Activated CD8-positive, alpha-beta memory T cell treated with anti-CD3 and anti-CD28 coated beads, Interleukin-2, amount 50 U/mL, for 48 hours (primary cell): ENCODE data around the gene RHOC.
A peak's percentile ranks its signal among the peaks of the same experiment; 100 is the strongest.

Experiments used
- DNase-seq: peaks from one replicate; pipeline ENCODE4 v3.0.0-alpha.2; 2020

Gene RHOC

DNA sequence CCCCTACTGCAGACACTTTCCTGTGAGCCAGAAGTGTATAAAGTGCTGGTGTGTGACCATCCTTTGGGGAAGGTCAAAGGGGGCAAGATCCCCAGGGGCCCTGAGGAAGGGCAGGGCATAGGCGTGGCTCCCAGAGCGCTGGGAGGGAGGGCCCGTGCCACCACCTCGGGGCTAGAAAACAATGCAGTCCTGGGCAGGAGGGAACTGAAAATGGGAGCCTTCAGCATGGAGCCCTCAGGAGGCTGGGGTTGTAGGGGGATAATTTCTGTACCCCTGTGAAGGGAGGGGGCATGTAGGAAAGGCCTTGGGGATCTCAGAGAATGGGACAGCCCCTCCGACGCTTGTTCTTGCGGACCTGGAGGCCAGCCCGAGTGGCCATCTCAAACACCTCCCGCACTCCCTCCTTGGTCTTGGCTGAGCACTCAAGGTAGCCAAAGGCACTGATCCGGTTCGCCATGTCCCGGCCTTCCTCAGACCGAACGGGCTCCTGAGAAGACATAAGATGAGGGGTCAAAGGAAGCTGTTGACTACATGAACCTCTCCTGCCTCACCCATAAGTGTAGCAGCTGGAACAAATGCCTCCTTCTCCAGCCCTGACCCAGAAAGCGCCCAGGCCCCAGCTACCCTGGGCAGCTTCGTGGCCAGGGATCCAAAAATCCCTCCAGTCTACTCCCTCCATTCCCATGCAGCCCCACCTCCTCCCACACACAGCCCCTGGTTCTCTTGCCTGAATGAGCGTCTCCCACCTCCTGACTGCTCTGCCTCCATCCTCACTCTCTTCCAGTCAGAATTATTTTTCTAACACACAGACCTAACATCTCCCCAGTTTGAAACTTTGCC, 5.5 kb downstream of the RHOC start:
- no peak for DNase-seq

DNA sequence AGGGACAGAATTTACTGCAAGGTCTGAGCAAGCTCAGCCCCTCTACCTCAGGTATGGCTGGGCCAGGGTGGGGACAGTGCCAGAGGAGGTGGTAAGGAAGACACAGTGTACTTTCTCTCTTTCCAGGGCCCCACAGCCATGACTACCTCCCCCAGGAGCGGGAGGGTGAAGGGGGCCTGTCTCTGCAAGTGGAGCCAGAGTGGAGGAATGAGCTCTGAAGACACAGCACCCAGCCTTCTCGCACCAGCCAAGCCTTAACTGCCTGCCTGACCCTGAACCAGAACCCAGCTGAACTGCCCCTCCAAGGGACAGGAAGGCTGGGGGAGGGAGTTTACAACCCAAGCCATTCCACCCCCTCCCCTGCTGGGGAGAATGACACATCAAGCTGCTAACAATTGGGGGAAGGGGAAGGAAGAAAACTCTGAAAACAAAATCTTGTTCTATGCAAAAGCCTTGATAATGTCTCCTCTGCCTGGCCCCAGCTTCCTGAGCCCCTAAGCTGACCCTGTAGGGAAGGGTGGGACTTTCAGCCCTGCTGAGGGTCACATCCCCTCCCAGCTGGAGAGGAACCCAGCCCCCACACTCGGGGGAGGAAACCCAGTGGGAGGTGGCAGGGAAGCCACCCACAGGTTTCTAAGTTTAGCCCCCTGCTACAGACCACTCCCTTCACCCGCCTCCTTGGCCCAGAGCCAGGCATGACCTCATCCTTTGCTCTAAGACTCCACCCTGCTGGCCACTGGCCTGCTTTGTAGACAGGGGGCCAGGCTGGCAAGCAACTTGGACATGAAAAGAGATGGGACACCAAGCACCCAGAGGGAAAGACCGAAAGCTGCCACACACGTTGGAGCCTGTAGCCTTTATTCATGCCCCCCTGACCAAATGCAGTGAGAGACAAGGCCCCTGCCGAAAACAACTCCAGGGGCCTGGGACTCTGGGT, 6.4 kb downstream of the RHOC start:
- DNase-seq, result peak; percentile 87

DNA sequence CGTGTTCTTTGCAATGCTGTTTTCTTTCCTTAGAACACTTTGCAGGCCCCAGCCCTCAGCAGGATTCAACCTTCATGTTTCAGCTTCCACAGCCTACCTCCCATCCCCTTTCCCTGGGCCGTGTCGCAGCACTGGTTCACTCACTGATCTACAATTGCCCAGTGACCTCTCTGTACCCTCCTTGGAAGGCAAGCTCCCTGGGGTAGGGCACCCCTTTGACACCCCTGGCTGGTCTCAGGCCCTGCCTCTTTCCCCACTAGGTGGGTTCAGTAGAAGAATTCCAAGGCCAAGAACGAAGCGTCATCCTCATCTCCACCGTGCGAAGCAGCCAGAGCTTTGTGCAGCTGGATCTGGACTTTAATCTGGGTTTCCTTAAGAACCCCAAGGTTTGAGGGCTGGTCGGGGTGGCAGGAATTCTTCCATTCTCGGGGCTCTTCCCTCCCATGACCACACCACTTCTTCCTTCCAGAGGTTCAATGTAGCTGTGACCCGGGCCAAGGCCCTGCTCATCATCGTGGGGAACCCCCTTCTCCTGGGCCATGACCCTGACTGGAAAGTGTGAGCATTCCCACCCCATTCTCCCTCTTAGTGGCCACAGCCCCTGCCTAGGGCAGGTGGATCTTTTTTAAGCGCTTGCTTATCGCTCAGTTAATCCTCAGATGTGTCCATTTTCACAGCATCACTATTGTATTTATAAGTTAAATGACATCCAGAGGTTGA, 7.3 kb downstream of the RHOC start:
- DNase-seq, result no peak

DNA sequence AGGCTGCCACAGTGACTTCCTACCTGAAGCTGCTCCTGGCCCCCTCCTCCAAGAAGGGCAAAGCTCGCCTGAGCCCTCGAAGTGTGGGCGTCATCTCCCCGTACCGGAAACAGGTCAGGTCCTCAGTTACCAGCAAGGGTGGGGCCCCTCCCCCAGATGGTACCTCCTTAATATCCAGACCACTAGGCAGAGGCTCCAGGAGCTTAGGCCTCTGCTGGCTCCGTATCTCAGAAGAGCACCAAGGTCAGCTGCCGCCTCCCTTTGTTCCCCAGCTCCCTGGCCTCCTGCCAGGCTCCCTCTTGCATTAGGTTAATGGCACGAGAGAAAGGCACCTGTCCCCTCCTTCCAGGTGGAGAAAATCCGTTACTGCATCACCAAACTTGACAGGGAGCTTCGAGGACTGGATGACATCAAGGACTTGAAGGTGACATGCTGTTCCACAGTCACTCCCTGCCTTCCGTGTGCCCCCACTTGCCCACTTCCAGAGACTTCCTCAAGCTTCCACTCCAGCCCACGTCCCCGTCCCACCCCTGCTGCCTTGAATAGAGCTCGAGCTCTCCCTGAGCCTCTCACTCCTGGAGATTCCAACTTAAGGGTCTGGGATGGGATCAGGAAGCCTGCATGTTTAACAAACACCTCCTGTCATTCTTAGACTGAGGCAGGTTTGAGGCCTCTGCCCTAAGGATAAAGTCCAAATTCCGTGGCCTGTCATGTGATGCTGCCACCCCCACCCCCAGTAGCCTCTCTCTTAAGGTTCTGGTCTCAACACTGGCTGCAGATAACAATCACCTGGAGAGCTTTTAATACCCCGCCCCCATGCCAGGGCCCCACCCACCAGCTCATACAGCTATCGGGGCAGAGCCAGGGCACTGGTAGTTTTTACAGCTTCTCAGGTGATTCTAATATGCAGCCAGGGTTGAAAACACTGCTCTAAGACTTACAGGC, 8.3 kb downstream of the RHOC start:
- no peak for DNase-seq

DNA sequence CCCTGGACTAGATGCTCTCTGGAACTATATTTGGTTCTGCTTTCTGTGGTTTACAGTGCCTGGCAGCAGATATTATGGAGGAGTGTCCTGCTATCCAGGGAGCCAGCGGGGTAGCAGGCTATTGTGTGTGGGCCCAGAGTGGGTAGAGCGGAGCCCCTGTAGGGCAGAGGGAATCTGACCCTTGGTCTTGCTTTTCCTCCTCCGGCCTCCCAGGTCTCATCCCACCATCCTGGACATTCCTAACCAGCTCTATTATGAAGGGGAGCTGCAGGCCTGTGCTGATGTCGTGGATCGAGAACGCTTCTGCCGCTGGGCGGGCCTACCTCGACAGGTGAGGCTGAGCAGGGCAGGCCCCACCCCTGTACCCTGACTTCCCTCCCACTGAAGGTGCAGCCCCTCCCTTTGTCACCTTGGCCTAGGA, 9.1 kb downstream of the RHOC start:
- DNase-seq, result no peak

DNA sequence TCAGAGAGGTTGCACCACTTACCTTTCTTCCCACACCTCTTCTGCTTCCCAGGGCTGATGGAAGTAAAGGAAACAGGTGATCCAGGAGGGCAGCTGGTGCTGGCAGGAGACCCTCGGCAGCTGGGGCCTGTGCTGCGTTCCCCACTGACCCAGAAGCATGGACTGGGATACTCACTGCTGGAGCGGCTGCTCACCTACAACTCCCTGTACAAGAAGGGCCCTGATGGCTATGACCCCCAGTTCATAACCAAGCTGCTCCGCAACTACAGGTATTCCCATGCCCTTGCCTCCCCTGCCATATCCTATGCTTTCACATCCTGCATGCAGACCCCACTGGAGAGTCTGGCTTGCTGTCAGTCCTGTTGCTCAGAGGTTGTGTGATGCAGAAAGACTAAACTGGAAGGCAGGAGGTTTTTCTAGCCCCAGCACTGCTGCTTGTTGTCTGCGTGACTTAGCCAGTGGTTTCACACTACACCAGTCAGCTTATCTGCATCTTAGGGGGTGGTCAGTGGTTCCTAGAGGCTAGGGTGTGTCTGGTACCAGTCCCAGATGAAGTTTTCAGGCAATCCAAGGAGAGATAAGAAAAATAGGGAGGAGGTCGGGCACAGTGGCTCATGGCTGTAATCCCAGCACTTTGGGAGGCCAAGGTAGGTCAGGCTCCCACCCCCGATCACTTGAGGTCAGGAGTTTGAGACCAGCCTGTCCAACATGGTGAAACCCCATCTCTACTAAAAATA, 10.2 kb downstream of the RHOC start:
- no peak for DNase-seq

DNA sequence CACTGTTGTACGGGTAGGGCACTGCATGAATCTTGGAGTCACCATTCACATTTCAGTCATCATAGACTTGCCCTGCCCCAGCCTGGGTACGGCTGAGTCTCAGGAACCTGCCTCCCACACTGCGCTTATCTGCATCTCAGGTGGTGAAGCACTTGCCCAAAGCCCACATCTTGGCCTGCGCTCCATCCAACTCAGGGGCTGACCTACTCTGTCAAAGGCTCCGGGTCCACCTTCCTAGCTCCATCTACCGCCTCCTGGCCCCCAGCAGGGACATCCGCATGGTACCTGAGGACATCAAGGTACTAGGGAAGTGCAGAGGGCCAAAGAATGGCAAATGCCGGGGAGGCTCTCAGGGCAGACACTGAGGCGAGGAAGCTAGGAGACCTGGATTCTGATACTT, 11.7 kb downstream of the RHOC start:
- DNase-seq, result no peak

DNA sequence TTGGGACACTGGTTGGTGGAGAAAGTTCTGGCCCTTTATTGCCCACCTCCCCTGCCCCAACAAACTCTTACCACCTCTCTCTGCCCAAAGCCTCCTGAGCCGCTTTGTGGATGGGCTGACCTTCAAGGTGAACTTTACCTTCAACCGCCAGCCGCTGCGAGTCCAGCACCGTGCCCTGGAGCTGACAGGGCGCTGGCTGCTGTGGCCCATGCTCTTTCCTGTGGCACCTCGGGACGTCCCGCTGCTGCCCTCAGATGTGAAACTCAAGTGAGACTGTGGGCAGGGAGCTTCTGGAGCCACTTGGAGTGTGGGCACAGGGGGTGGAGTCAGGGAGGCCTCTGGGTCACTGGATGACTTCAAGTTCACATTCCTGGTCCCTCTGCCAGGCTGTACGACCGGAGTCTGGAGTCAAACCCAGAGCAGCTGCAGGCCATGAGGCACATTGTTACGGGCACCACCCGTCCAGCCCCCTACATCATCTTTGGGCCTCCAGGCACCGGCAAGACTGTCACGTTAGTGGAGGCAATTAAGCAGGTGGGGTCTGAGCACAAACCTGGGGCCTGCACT, 12.5 kb downstream of the RHOC start:
- DNase-seq, result peak; percentile 42

DNA sequence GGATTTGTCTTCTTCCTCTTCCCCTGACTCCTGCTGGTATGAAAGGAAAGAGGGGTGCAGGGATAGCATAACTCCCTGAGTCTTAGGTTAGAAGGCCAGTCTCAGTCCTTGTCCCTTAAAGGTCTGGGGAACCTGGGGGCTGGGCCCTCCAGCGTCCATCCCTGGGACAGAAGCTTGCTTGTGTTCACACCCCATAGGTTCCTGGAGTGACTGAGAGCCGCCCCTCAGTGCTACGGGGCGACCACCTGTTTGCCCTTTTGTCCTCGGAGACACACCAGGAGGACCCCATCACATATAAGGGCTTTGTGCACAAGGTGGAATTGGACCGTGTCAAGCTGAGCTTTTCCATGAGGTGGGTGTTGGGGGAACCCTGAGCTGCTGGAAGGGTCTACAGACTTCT, 13.1 kb downstream of the RHOC start:
- DNase-seq, result no peak

DNA sequence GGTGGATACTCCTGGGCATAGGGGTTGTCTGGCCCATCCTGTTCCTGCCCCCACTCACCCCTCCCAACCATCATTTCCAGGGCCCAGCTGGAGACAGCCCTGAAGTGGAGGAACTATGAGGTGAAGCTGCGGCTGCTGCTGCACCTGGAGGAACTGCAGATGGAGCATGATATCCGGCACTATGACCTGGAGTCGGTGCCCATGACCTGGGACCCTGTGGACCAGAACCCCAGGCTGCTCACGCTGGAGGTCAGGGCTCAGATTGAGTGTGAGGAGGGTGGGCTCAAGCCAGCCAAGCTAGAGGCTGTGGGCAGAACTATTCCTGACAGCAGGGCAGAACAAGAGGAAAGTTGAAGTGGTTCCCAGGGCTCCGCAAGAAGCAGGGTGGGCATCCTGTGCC, 14.2 kb downstream of the RHOC start:
- no peak for DNase-seq

DNA sequence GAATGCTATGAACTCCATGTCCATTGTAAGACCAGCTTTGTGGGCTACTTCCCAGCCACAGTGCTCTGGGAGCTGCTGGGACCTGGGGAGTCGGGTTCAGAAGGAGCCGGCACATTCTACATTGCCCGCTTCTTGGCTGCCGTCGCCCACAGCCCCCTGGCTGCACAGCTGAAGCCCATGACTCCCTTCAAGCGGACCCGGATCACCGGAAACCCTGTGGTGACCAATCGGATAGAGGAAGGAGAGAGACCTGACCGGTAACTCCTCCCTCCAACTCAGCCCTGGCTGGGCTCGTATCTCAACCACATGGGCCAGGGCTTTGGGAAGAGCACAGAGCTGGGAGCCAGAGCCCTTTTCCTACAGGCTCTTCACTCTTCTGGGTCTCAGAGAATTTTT, 17.1 kb downstream of the RHOC start:
- DNase-seq, result no peak

DNA sequence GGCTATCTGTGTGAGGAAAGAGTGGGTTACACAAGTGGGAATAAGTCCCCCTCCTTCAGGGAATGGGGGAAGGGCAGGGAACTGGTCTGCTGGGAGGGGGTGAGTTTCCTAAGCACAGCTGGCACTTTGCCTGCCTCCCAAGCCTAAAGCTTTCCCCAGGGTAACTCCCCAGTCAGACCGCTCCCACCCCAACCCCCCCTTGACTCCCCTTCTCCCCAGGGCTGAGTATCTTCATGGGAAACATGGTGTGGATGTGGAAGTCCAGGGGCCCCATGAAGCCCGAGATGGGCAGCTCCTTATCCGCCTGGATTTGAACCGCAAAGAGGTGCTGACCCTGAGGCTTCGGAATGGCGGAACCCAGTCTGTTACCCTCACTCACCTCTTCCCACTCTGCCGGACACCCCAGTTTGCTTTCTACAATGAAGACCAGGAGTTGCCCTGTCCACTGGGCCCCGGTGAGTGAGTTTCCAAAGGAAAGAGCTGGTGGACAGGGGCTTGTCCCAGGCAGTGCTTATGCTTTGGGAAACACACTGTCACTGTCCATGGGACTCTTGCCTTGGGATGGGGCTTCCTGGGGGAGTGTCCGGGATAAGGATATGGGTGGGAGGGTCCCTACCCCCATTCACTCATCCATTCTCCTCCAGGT, 17.6 kb downstream of the RHOC start:
- no peak for DNase-seq

DNA sequence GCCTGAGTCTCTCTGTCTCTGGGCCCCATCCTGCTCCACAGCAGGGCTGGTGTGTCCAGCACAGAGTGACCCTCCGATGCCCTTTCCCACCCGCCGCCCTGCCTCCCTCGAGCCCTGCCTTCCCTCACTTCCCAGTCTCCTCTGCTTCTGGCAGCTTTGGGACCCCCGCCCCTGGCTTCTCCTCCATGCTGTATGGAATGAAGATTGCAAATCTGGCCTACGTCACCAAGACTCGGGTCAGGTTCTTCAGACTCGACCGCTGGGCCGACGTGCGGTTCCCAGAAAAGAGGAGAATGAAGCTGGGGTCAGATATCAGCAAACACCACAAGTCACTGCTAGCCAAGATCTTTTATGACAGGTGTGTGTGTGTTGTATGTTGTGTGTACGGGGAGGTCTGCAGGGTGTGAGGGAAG, 18.1 kb downstream of the RHOC start:
- no peak for DNase-seq

DNA sequence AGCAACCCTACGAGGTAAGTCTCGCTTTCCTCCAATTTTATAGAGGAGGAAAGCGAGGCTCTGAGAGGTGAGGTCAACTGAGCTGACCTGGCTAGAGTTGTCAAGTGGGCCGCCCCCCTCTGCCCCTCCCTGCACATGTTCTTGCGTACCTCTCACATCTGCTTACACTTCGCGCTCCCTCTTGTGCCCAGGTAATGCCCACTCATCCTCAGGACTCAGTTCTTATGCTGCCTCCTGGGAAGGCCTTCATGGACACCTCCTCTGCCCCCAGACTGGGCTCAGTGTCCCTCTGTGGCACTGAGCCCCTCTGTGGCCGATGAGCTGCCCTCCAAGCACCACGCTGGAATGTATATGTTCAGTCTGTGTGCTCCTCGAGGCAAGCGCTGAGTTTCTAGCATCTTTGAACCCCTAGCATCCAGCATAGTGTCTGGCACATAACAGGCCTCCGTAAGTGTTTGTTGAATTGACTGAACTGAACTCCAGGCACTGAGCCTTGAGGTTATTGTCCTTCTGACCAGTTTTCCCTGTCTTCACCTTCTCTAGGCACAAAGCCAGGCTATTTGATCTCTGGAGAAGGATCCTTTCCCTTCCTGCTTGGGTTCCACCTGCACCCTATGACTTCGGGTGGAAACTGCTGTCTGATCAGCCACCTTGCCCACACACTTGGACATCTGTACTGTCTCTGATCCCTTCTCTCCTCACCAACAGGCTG, 19.0 kb downstream of the RHOC start:
- DNase-seq, result no peak

DNA sequence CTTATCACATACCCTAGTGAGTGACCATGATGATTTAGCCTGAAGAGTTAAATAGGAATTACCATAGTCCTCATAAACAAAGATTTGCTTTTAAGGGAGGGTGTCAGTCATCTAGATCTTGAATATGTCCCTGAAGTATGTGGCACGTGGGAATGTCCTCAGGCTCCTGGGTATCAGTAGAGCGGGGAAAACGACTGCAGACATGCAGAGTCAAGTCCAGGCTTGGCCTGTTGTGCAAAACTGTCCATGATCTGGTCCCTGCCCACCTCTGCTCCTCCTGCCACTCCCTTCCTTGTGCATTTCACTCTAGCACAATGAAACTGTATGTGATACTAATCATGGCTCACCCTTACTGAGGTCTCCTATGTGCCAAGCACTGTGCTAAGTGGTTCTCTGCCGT, 19.6 kb downstream of the RHOC start:
- no peak for DNase-seq

DNA sequence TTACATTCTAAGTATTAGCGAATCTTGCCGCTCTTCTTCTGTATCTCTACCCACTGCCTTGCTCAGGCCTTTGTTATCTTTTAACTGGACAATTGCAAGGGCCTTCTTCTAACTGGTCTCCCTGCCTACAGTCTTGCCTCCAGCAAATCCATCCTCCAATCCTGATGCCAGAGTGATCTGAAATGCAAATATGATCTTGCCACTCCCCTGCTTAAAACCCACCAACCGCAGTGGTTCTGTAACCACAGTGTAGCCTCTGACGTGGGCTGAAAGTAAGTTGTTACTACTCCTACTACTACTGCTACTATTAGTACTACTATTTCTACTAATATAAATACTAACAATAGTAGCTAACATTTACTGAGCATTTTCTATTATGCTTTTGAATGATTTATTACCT, 20.1 kb downstream of the RHOC start:
- DNase-seq, result no peak

DNA sequence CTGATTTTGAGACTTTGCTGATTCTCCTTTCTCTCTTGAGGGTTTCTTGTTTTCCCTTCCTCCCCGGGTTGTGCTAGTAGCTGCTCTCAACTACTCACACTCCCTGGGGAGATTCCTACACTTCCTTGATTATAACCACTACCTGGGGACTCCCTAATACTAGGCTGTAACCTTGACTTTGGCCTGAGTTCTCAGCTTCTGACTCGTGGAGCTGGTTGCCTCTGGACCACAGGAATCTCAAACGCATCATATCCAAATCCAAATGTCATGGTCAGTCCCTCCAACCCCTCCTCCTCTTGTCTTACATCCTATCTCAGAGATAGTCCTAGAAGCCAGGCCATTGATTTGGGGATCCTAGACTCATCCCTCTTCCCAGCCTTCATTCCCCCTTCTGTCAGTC, 20.5 kb downstream of the RHOC start:
- no peak for DNase-seq

DNA sequence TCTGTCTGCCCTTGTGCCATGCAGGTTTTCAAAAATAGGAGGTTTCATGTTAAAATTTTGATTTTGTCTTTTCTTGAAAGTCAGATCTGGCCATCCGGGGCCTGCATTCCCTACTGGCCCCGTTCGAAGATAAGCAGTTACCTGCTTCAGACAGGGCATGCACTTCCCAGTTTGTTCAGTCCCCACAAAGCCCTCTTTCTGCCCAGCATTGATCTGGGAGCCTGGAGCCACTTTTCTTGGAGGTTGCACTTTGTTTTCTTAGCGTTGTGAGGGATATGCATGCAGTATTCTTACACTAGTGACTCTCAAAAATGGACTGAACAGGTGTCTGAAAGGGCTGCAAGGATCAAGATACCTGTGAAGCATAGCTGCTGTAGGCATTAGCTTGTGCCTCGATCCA, 21.0 kb downstream of the RHOC start:
- DNase-seq, result no peak

DNA sequence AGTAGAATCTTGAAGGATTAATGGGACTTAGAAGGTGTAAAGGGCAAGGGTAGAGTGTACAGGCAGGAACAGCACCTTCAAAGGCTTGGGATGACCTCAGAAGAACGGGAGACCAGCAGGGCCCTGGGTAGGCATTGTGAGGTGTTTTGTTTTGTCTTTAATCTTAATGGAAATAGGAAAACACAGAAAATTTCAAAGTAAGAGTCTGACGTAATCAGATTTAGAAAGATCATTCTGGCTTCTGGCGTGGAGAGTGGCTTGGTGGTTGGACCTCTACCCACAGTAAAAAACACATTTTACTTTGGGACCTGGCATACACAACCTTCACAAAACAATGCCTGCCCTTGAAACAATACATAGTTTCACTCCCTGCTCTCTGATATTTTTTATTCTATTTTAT, 28.3 kb downstream of the RHOC start:
- no peak for DNase-seq

DNA sequence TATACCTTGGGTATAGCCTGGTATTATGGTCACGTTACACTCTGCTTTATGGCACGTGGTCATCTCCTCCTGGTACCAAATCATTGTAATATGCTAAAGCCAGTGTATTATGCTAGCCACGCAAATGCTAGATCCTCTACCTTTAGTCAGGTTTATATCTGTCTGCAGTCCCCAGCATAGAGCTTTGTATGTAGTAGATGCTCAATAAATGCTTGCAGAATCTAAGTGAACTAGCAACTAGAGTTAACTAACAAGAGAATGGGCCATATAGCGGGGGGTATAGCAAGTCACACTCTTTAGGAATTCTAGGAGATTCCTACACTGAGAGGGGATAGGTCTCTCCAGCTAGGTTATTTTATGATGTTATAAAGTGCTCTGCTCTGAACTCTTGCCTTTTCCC, 29.4 kb downstream of the RHOC start:
- no peak for DNase-seq
